ENCODE results near the gene SMARCC2. TPM values are rescaled to one million over a fixed set of nuclear protein-coding genes. Genes with fewer than 3 reads are reported as not detected.
A peak's percentile ranks its signal among the peaks of the same experiment; 100 is the strongest.

SMARCC2 gene
- total and polyA plus RNA-seq, 9 of the 15 experiments (the other 6 are each of a cell fraction or from before 2014, with no cell fraction given) = 11.9 to 86.0 (median 36.6) TPM

- peaks cover 14 to 18% of the 10 kb centered on the region in 2 experiments; a peak in 4 of 5 replicates for H3K4me1 ChIP-seq (replicated peaks in 1 of 2; ENCODE audit: control insufficient read depth in 2 of 2, insufficient read depth in 2 of 2, low read length in 2 of 2)
- no peaks in the 10 kb centered on the region for H3K9me1 ChIP-seq (ENCODE audit: control insufficient read depth, insufficient read depth, low read length)
- no peak for DNase-seq (ENCODE audit: extremely low read depth in 1 of 4, low spot score in 3 of 4)
- H3K9me3 ChIP-seq (replicated peaks; ENCODE audit: control insufficient read depth, insufficient read depth, low read depth, low read length) = no peaks in the 10 kb centered on the region
- no peak overlapping the region for H3K4me3 ChIP-seq
- no peaks in the 10 kb centered on the region for H4K20me1 ChIP-seq (replicated peaks; ENCODE audit: control insufficient read depth, insufficient read depth, low read length)
- H3K79me2 ChIP-seq (ENCODE audit: control insufficient read depth, insufficient read depth, low read length) = no peaks in the 10 kb centered on the region
- POLR2A ChIA-PET = interaction anchor here (0.7 to 2.0 kb wide), 6 partner anchors 9 to 447 kb away, joined by 3 to 6 read pairs (median 4); partner anchors contain the start of gene RNF41
- peaks cover 6% of the 10 kb centered on the region; the same call in 2 of the 3 replicates for H3K36me3 ChIP-seq (ENCODE audit: control insufficient read depth, insufficient read depth, low read length)
- no peaks in the 10 kb centered on the region for H3K27me3 ChIP-seq (ENCODE audit: control insufficient read depth in 2 of 2, insufficient read depth in 2 of 2, low read length in 2 of 2)
- no peak overlapping the region for H2AFZ ChIP-seq (ENCODE audit: low read depth, low read length)
- CTCF ChIA-PET (ENCODE audit: low intra/inter-chr PET ratio) = no interaction called here
- no peak for FAIRE-seq
- BruUV-seq (replicated peaks) = no TSS peak
- in situ Hi-C loops (cut with MboI) = no loop called here
- peak overlapping the region in 1 of 2 experiments; percentile 32; a peak in 1 of 4 replicates for H3K9ac ChIP-seq (ENCODE audit: insufficient read depth in 1 of 2, low read depth in 2 of 2, low read length in 2 of 2)
- intact Hi-C loops (cut with micrococcal nuclease) = no loop called here
- no peak for ATAC-seq
- H3K27ac ChIP-seq (ENCODE audit: extremely low read depth, low read depth, low read length) = no peak overlapping the region
- 76% methylated on average over 11 of the region's 11 CpGs for WGBS (ENCODE audit: insufficient coverage, low coverage, missing lambda C conversion rate)
- H3K4me2 ChIP-seq (ENCODE audit: insufficient read depth, low read length) = no peak overlapping the region
- no peak for TF ChIP-seq STAT6 (CRISPR knock-in tag; IDR thresholded peaks at IDR 0.05)
- no peak for TF ChIP-seq PYGO2 (tag; IDR thresholded peaks at IDR 0.05)
- TF ChIP-seq ETV5 (CRISPR knock-in tag; IDR thresholded peaks at IDR 0.05; ENCODE audit: low read depth) = no peak
- TF ChIP-seq CHAMP1 (IDR thresholded peaks at IDR 0.05) = no peak
- no peak for TF ChIP-seq SMAD2 (IDR thresholded peaks at IDR 0.05; ENCODE audit: low read depth, low read length)
- TF ChIP-seq KDM1A (IDR thresholded peaks at IDR 0.05) = no peak
- no peak for TF ChIP-seq SP2 (IDR thresholded peaks at IDR 0.05; ENCODE audit: extremely low read depth, low read depth, low read length, poor library complexity, severe bottlenecking)
- no peak for TF ChIP-seq THRB (CRISPR knock-in tag; conservative IDR thresholded peaks at IDR 0.05)
- TF ChIP-seq GTF3C2 (IDR thresholded peaks at IDR 0.05; ENCODE audit: borderline replicate concordance, extremely low read depth, insufficient read length) = no peak
- TF ChIP-seq E2F1 (CRISPR knock-in tag; IDR thresholded peaks at IDR 0.05) = no peak
Measured at GRCh38 chr12:56231184-56231582, 41.9 kb upstream of the SMARCC2 start.

Data from K562 (cell line).